Measurements from ENCODE around the gene COP1.

- TF ChIP-seq ELK1 (IDR thresholded peaks at IDR 0.05; ENCODE audit: borderline replicate concordance, low read depth, low read length) (no peak), CTCF (conservative IDR thresholded peaks at IDR 0.05; ENCODE audit: low read depth, low read length) (no peak), USF2 (IDR thresholded peaks at IDR 0.05; ENCODE audit: low read depth, low read length) (no peak)
These were observed 8.9 kb upstream of the COP1 start for GRCh38 chr1:176216031-176216430.

Measured in IMR-90 (cell line).